Measurements from ENCODE around the gene PLSCR1.

DNA sequence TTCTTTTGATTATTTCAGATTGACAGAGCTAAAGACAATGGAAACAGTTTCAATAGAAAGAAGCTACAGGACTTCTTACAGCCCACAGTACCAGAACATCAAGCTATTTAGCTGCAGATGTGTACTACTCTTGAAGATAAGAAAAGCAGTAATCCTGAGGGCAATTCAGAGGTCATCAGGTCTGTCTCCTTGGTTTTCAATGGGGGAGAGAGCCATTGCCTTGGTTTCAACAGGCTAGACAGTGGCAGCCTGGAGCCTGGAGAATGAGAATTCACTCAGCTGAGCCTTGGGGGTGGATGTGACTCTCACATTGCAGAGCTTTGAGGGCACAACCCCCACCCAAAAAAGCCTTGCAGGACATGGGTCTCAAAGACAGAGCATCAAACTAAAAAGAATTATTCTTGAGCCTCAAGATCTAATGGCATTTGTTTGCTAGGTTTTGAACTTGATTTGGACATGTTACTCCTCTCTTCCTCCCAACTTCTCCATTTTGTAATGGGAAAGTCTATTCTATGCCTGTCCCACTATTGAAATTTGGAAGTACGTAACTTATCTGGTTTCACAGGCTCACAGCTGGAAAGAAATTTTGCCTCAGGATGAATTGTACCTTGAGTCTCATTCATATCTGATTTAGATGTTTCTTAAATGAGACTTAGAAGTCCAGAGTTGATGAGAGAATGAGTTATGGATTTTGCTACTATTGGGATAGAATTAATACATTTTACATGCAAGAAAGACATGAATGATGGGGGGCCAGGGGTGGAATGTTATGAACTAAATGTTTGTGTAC is 36.9 kb downstream of the PLSCR1 start:
- TF ChIP-seq, protein P1, sequence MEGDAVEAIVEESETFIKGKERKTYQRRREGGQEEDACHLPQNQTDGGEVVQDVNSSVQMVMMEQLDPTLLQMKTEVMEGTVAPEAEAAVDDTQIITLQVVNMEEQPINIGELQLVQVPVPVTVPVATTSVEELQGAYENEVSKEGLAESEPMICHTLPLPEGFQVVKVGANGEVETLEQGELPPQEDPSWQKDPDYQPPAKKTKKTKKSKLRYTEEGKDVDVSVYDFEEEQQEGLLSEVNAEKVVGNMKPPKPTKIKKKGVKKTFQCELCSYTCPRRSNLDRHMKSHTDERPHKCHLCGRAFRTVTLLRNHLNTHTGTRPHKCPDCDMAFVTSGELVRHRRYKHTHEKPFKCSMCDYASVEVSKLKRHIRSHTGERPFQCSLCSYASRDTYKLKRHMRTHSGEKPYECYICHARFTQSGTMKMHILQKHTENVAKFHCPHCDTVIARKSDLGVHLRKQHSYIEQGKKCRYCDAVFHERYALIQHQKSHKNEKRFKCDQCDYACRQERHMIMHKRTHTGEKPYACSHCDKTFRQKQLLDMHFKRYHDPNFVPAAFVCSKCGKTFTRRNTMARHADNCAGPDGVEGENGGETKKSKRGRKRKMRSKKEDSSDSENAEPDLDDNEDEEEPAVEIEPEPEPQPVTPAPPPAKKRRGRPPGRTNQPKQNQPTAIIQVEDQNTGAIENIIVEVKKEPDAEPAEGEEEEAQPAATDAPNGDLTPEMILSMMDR (IDR thresholded peaks at IDR 0.05): no peak
- TF ChIP-seq POLR2A (IDR thresholded peaks at IDR 0.05) (no peak), POLR2AphosphoS5 (IDR thresholded peaks at IDR 0.05) (no peak), EP300 (IDR thresholded peaks at IDR 0.05) (no peak)
